Esophagus muscularis mucosa (tissue), 3 donors: ENCODE results near the gene LMAN2.

ENCODE experiments used
- CTCF ChIP-seq, 3 experiments: fragments of 200-600 bp in 2 of 3; fragments of 450-650 bp in 1 of 3; sonication (generic) in 2 of 3; IDR thresholded peaks; one replicate each; pipeline ENCODE4 v1.5.1; 2017 to 2019; ENCODE audit warnings: antibody characterized with exemption in 3 of 3, mild to moderate bottlenecking in 2 of 3, moderate library complexity in 1 of 3
- POLR2A ChIP-seq: fragments of 450-650 bp; IDR thresholded peaks from one replicate; pipeline ENCODE4 v1.6.1; 2017; ENCODE audit warnings: antibody characterized with exemption, moderate library complexity, mild to moderate bottlenecking, low read depth
- POLR2AphosphoS5 ChIP-seq, 2 donors: sonication (generic); formaldehyde crosslinking; IDR thresholded peaks; one replicate each; pipeline ENCODE4 v1.6.1; 2017; ENCODE audit warnings: antibody characterized with exemption in 2 of 2

GRCh38 chr5:177339107-177339638 lies 12.3 kb downstream of the LMAN2 start:
- no peak for TF ChIP-seq POLR2A
- TF ChIP-seq CTCF (IDR thresholded peaks at IDR 0.05) = no peak
- no peak for TF ChIP-seq POLR2AphosphoS5 (IDR thresholded peaks at IDR 0.05)
